HG03108 (cell line): Measurements from ENCODE around the gene MED10.

Experiments
- ATAC-seq: cut with Tn5 transposase; IDR thresholded peaks from one replicate; pipeline ENCODE4 v1.9.1; 2021; ENCODE audit warnings: moderate library complexity; ENCODE audit not compliant: unreplicated experiment

MED10 gene

GRCh38 chr5:6353602-6354302, 24.6 kb downstream of the MED10 start:
- no peak for ATAC-seq

GRCh38 chr5:6350277-6351090, 27.9 kb downstream of the MED10 start:
- ATAC-seq, result no peak

- no peak for ATAC-seq
Measured at GRCh38 chr5:6349387-6349786, 29.0 kb downstream of the MED10 start.

GRCh38 chr5:6348476-6349000, 29.8 kb downstream of the MED10 start:
- no peak for ATAC-seq

- ATAC-seq, result no peak
Measured at GRCh38 chr5:6347673-6348072, 30.7 kb downstream of the MED10 start.

- ATAC-seq, result no peak
Measured at GRCh38 chr5:6347165-6347564, 31.2 kb downstream of the MED10 start.

GRCh38 chr5:6344593-6344989, 33.8 kb downstream of the MED10 start:
- ATAC-seq, result no peak

- no peak for ATAC-seq
Measured at GRCh38 chr5:6343951-6344592, 34.3 kb downstream of the MED10 start.

- no peak for ATAC-seq
Measured at GRCh38 chr5:6342689-6343315, 35.5 kb downstream of the MED10 start.

- no peak for ATAC-seq
Measured at GRCh38 chr5:6340100-6340499, 38.2 kb downstream of the MED10 start.

GRCh38 chr5:6338871-6339270, 39.5 kb downstream of the MED10 start:
- no peak for ATAC-seq

- ATAC-seq, result no peak
Measured at GRCh38 chr5:6338135-6338534, 40.2 kb downstream of the MED10 start.

GRCh38 chr5:6333182-6333905, 45.0 kb downstream of the MED10 start:
- no peak for ATAC-seq

GRCh38 chr5:6328173-6328572, 50.2 kb downstream of the MED10 start:
- ATAC-seq, result no peak

- no peak for ATAC-seq
Measured at GRCh38 chr5:6326776-6327175, 51.6 kb downstream of the MED10 start.

- ATAC-seq, result no peak
Measured at GRCh38 chr5:6322163-6322713, 56.1 kb downstream of the MED10 start.
